Forelimb muscle (tissue), 1 donor: ENCODE data around the gene MTUS2. TPM values are rescaled to one million over a fixed set of nuclear protein-coding genes. Genes with fewer than 3 reads are reported as not detected.

Experiments
- DNase-seq: peaks from one replicate; pipeline ENCODE4 v3.0.0-alpha.2; 2013; ENCODE audit warnings: low read depth
- polyA plus RNA-seq: library from polyadenylated mRNA; unstranded; fragments of 120-200 nt; gene quantifications from one replicate; pipeline ENCODE4 v1.2.1, GENCODE V29; 2013; ENCODE audit not compliant: insufficient read length

Gene MTUS2
- polyA plus RNA-seq, 1 donor: 22.7 TPM

- no peak for DNase-seq
These were observed 202.8 kb downstream of the MTUS2 start for GRCh38 chr13:29022968-29023367.

GRCh38 chr13:29024783-29025182, 204.6 kb downstream of the MTUS2 start:
- DNase-seq: no peak

DNA sequence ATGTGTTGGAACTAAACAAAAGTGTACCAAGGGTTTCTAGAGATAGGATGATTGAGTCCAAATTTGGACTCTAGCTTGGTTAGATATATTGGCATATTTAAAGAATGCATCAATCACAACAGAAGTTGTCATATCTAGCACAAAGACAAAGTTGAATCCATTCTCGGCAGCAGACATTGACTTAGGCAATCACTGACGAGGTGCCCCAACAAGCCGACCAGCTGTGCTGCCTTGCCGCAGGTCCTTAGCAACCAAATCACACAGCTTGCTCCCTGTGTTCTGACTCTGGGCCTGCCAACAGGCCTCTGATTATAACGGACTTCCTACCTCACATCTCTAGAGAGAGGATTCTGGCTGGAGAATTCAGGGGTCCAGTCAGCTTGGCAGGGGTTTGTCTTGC, 208.7 kb downstream of the MTUS2 start:
- DNase-seq: no peak

- no peak for DNase-seq
These were observed 218.6 kb downstream of the MTUS2 start for GRCh38 chr13:29038700-29039099.

DNA sequence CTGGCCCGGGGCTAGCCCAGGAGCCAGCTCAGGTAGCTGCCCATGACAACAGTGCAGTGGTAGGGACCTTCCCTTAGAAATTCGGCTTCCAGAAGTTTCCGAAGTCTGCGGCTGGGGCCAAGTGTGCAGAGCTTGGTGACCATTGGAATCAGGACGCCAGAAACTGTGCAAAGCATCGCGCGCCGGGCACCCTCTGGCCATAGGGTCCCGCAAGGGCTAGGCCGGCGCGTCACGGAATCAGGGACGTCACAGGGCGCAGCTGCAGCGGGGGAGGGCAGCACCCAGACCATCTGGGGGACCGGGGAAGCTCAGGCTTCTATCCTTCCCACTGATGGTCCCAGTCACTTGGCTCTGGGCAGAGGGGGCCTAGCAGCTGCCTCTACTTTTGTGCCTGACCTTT, 219.1 kb downstream of the MTUS2 start:
- DNase-seq: no peak

DNA sequence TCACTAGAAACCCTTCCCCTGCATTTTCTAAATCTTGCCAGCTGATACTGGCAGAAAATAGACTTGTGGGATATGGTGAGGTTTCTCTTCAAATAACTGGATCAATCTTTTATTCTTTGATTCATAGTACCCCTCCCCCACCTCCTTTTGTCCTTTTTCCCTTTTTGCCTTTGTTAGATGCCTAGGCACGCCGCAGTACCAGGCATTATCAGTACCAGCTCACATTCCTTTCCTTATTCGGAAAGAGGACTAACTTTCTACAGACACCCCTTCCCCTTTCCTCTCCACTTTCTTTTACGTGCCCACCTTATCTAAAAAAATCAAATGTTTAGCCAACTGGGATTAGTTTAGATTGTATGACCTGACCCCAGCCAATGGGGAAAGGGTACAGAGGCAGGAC, 226.4 kb downstream of the MTUS2 start:
- no peak for DNase-seq

DNA sequence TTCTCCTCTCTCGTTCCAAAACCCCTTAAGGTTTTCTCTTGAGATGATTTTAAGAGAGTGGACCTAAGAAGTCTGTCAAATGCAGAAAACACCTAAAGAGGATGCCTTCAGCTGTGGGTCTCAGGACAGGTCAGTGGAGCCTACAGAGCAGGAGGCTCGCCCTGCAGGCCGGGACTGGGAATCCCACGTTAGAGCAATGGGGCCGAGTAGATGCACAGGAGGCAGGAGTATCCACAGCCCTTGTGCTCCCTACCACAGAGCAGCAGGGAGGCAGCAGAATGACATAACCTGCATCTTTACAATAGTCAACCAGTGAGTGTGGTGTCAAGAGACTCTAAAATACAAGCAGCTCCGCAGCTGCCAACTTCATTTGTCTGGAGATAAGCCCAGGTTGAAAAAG, 229.4 kb downstream of the MTUS2 start:
- DNase-seq: no peak

DNA sequence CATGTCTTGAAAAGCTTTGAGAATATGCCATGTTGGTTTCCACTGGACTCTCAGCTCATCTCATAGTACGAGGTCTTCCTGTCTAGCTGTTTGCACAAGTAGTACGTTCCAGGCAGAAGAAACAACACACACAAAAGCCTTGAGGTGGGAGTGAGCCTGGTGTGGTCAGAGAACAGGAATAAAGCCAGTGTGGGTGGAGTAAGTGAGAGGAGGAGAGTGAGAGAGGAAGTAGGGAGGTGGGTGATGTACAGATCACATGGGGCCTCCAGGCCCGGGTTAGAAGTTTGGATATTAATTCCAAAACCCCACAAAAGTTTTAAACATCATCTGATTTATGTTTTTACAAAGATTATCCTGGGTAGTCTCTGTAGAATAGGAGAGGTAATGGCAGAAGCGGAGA, 230.6 kb downstream of the MTUS2 start:
- no peak for DNase-seq

GRCh38 chr13:29059800-29060199, 239.7 kb downstream of the MTUS2 start:
- no peak for DNase-seq

DNA sequence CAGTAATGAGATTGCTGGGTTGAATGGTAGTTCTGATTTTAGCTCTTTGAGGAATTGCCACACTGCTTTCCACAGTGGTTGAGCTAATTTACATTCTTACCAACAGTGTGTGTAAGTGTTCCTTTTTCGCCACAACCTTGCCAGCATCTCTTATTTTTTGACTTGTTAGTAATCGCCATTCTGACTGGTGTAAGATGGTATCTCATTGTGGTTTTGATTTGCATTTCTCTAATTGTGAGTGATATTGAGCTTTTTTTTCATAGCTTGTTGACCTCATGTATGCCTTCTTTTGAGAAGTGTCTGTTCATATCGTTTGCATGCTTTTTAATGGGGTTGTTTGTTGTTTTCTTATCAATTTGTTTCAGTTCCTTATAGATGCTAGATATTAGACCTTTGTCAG, 245.0 kb downstream of the MTUS2 start:
- DNase-seq: no peak

DNA sequence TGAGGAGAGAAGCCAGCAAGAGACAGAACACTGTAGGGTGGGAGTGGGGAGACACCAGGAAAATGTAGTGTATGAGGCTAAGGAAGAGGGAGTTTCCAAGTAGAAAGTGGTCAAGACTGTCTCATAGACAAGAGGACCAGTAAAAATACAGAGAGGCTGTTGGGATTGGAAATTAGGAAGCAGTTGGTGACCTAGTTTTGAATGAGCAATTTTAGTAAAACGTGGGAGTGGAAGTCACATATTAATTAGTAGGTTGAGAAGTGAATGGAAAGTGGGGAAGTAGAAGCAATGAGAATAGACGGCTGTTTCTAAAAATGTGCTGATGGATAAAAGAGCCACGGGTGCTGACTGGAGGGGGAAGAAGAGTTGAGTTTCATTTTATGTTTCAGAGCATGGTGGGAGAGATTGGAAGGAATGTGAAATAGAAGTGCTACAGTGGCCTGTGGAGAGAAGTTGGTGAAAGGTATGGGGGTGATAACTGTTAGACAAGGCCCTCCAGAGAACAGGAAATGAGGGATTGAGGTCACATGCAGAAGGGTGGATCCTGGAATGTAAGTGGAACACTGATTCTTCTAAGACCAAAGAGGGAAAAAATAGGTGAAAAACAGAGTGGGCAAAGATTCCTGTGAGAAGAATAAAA, 247.3 kb downstream of the MTUS2 start:
- DNase-seq: no peak

DNA sequence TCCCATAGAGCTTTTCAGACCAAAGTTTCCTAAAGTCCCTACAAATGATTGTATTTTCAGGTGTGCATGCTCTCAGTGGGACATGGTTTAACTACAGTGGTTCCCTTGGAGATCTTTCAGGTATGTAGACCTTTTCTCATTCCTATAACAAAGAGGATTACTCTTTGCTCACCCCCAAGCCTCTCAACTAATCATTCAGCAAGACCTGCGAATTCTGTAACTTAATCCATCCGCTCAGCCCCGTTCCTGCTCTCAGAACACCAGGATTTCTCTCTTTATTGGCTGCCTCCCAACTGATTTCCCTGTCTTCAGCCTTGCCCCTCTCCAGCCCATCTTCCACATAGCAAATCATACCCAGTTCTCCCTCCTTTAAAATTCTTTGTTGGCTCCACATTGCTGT, 253.6 kb downstream of the MTUS2 start:
- DNase-seq: no peak

DNA sequence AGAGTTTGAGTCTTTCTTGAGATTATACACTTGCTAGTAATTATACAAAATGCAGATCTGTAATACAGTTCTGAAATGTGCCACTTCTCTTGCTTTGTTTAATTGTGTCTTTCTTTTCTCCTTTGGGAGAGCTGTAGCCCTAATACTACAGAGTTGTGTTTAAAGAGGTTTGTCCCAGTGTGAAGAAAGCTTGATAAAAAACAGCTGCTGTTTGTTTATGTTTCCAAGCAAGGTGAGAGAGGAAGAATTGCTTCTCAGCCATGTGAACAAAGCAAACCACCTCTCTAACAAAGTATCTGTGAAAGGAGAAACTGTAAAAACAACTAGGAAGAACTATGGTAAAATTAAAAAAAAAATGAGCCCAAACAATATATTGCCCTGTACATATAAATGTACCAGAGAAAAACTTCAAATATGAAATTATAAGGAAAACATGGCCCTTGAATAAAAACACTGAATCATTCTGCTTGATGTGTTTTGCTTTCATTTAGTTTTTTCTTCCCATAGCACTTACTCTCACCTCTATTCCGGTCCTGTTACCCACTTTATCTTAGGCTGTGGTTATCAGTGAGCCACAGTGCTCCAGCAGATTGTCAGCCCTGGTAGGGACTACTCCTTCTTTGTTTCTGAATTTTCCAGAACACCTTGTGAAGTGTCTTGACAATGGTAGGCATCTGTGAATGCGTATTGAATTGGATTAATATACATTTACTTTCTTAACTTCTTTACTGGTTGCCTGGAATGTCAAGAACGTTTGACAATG, 257.1 kb downstream of the MTUS2 start:
- DNase-seq: no peak

GRCh38 chr13:29081036-29081435, 260.9 kb downstream of the MTUS2 start:
- peak; percentile 5 for DNase-seq

- no peak for DNase-seq
These were observed 261.7 kb downstream of the MTUS2 start for GRCh38 chr13:29081697-29082440.

DNA sequence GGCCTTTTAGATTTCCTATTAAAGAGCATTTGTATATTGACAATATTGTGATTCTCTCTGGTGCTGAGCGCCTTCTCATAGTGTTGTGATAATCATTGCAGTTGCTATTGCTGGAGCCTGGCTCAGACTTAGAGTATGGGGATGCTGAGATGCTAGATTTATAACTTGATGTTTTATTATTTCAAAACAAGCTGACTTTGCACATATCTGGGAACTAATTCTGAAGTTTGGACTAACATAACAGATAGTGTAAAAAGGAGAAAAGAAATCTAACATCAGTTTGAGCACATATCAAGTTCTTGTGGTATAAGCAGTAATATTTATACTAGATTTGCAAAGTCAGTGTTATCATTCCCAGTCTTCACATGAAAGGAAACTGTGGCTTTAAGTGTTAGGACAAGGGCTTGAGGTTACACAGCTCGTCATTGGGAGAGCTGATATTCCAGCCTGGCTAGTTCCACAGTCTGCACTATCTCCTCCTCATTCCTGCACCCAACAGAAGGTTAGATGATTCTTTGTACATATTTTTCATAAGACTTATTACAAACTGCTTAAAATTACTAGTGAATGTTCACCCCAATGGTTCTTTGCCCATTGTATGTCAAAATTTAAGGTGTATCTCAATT, 279.8 kb downstream of the MTUS2 start:
- DNase-seq: no peak

GRCh38 chr13:29100758-29101157, 280.6 kb downstream of the MTUS2 start:
- no peak for DNase-seq

DNA sequence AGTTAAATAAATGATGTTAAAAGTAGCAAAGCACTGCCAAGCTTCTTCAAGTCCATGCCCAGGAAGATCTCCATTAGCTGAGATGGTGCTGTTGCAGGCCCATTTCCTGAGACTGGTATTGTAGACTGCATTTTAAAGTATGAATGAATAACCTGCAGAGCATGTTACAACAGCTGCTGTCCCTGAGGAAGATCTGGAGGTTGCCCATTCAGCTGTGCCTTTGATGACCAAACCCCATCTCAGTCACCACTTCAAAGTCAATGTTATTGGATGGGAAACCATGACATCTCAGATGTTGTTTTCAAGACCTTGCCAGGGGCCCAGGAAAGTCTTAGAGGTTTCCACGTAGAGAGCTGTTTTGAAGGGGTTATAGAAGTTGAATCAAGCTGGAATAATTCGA, 281.3 kb downstream of the MTUS2 start:
- no peak for DNase-seq

DNA sequence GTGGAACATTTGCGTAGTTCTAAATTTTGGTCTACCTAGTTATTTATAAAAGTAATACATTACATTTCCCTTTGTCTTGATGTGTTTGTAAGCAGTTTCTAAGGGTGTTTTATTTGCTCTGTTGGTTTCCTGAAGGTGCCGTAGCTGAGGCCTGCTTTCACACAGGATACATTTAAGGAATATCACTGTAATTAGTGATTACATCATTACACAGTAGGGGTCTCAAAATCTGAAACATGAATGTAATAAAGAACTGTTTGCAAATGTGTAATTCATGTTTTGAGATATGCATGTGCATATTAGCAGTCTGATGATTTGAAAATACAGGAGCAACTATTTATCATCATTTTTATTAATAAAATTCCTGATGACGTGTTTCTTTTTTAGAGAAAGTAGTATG, 281.8 kb downstream of the MTUS2 start:
- DNase-seq: no peak

DNA sequence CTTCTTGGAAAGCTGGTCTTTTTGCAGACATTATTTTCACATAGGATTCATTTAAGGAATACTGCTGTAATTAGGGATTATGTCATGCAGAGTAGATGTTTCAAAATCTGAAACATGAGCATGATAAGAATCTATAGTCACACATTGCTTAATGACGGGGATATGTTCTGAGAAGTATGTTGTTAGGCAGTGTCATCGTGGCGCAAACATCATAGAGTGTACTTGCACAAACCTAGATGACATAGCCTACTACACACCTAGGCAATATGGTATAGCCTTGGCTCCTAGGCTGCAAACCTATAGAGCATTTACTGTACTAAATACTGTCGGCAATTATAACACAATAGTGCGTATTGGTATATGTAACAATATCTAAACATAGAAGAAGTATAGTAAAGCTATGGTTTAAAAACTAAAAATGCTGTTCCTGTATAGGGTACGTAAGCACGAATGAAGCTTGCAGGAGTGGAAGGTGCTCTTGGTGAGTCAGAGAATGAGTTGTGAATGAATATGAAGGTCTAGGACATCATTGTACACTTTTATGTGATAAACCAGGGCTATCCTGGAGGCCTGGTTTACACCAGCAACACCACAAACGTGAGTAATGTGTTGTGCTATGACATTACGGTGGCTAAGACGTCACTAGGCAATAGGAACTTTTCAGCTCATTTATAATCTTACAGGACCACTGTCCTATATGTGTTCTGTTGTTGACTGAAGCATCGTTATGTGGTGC, 283.1 kb downstream of the MTUS2 start:
- no peak for DNase-seq

DNA sequence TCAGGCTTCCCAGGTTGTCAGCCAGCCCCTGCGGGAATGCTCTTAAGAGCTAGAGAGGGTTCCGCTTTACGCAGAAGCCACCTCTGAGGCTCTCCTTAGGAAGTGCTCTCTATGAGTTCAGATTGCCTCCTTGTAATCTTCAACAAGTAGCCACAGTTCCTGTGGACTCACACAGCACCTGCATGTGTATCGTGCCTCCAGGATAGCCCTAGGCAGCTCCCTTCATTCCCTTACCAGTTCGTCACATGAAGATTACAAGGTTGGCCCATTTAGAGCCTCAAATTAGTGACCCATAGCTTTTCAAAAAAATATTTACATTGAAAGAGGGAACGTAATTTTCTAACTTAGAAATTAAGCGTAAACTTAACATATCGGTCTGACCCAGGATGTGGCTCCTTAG, 284.3 kb downstream of the MTUS2 start:
- DNase-seq: no peak

DNA sequence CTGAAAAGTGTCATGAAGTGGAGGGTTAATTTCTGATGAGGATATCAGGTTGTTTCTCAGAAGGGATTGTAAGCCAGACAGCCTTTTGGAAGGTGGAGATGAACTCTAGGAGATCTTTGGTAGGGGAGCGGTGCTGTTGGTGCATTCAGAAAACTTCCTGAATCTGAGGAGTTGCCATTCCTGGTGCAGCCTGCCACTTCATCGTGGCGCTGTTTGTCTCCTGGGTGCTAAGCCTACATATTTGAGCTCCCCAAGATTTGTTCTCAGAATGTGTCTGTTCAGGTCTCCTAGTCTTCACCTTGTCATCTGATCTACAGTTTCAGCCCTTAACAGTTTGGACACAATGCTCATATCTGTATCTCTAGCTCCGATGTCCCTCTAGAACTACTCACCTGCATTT, 285.6 kb downstream of the MTUS2 start:
- DNase-seq: no peak
